WTC11 (cell line): ENCODE data around the gene PKLR.
"Not testable (repeated sequence)": the region's sequence is repeated elsewhere in the genome, so short reads cannot be mapped to it uniquely, and the experiment has no call there.

Source experiments
- CREB1 ChIP-seq: sonication (generic); formaldehyde crosslinking; IDR thresholded peaks from 2 replicates; pipeline ENCODE4 v1.8.0; 2023; ENCODE audit warnings: mild to moderate bottlenecking, missing genetic modification reagents
- ETV6 ChIP-seq: sonication (generic); formaldehyde crosslinking; IDR thresholded peaks from 2 replicates; pipeline ENCODE4 v1.8.1; 2022; ENCODE audit warnings: mild to moderate bottlenecking, missing genetic modification reagents
- FOXJ3 ChIP-seq: sonication (generic); formaldehyde crosslinking; IDR thresholded peaks from 2 replicates; pipeline ENCODE4 v1.9.0; 2021; ENCODE audit warnings: missing genetic modification reagents, mild to moderate bottlenecking, borderline replicate concordance
- NFE2L1 ChIP-seq: sonication (generic); formaldehyde crosslinking; IDR thresholded peaks from 2 replicates; pipeline ENCODE4 v1.8.1; 2023; ENCODE audit warnings: missing genetic modification reagents
- SP1 ChIP-seq: sonication (generic); formaldehyde crosslinking; conservative IDR thresholded peaks from 2 replicates; pipeline ENCODE4 v1.8.1; 2022; ENCODE audit warnings: missing genetic modification reagents
- ZNF416 ChIP-seq: fragments of 250-450 bp; sonication (Bioruptor Pico); IDR thresholded peaks from 2 replicates; pipeline ENCODE4 v1.9.0; 2021; ENCODE audit warnings: mild to moderate bottlenecking, inconsistent platforms
- TF ChIP-seq, protein P1 (sequence below): fragments of 200-600 bp; IDR thresholded peaks from 2 replicates; pipeline ENCODE4 v1.8.0; 2022; ENCODE audit warnings: antibody characterized with exemption
- TF ChIP-seq, protein P2 (sequence below): sonication (generic); formaldehyde crosslinking; IDR thresholded peaks from 2 replicates; pipeline ENCODE4 v1.8.0; 2022; ENCODE audit warnings: mild to moderate bottlenecking, missing genetic modification reagents

DNA sequence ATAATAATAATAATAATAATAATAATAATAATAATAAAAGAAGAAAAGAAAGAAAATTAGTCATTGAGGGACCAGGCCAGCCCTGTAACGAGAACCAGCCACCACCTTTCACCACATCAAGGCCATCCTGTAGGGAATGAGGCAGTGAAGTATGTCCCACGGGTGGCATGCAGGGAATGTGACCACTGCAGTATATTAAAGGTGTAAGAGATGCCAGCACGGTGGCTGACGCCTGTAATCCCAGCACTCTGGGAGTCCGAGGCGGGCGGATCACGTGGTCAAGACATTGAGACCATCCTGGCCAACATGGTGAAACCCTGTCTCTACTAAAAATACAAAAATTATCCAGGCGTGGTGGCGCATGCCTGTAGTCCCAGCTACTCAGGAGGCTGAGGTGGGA, 10.2 kb downstream of the PKLR start:
- not testable (repeated sequence) for TF ChIP-seq ETV6 (CRISPR knock-in tag); CREB1 (CRISPR knock-in tag); ZNF416 (CRISPR knock-in tag); NFE2L1 (CRISPR knock-in tag); FOXJ3; SP1 (CRISPR knock-in tag)
- TF ChIP-seq, protein P1, sequence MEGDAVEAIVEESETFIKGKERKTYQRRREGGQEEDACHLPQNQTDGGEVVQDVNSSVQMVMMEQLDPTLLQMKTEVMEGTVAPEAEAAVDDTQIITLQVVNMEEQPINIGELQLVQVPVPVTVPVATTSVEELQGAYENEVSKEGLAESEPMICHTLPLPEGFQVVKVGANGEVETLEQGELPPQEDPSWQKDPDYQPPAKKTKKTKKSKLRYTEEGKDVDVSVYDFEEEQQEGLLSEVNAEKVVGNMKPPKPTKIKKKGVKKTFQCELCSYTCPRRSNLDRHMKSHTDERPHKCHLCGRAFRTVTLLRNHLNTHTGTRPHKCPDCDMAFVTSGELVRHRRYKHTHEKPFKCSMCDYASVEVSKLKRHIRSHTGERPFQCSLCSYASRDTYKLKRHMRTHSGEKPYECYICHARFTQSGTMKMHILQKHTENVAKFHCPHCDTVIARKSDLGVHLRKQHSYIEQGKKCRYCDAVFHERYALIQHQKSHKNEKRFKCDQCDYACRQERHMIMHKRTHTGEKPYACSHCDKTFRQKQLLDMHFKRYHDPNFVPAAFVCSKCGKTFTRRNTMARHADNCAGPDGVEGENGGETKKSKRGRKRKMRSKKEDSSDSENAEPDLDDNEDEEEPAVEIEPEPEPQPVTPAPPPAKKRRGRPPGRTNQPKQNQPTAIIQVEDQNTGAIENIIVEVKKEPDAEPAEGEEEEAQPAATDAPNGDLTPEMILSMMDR = not testable (repeated sequence)
- TF ChIP-seq, protein P2, sequence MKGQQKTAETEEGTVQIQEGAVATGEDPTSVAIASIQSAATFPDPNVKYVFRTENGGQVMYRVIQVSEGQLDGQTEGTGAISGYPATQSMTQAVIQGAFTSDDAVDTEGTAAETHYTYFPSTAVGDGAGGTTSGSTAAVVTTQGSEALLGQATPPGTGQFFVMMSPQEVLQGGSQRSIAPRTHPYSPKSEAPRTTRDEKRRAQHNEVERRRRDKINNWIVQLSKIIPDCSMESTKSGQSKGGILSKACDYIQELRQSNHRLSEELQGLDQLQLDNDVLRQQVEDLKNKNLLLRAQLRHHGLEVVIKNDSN (CRISPR knock-in tag) = not testable (repeated sequence)
